Mononuclear cell (primary cell): Measurements from ENCODE around the gene HSD17B1. TPM values are rescaled to one million over a fixed set of nuclear protein-coding genes. Genes with fewer than 3 reads are reported as not detected.

Experiments
- H3K27me3 ChIP-seq: 2 replicates; pipeline ENCODE4 v1.6.0; 2011; ENCODE audit warnings: low read length, control low read depth; ENCODE audit not compliant: insufficient read depth
- H3K4me1 ChIP-seq: 2 replicates; pipeline ENCODE4 v1.5.1; 2011; ENCODE audit warnings: mild to moderate bottlenecking, low read length, control low read depth; ENCODE audit not compliant: insufficient read depth
- H3K4me3 ChIP-seq: 2 replicates; pipeline ENCODE4 v1.5.1; 2011; ENCODE audit warnings: mild to moderate bottlenecking, low read length, moderate library complexity
- H3K9me3 ChIP-seq: 2 replicates; pipeline ENCODE4 v1.5.1; 2011; ENCODE audit warnings: low read depth, mild to moderate bottlenecking, control low read depth, low read length
- total RNA-seq: library from RNA; depleted of rRNA; stranded (reverse); fragments of >200 nt; gene quantifications from one replicate; pipeline ENCODE4 v1.2.3, GENCODE V29; 2012

Gene HSD17B1
- total RNA-seq, 1 donor, result 0.31 TPM

GRCh38 chr17:42564815-42565522 is 12.2 kb downstream of the HSD17B1 start:
- H3K4me1 ChIP-seq, result peaks cover 60% of the 10 kb centered on the region
- H3K27me3 ChIP-seq, result no peaks in the 10 kb centered on the region
- H3K9me3 ChIP-seq, result no peaks in the 10 kb centered on the region
- no peak overlapping the region for H3K4me3 ChIP-seq

- Histone ChIP-seq H3K27me3 (no peaks in the 10 kb centered on the region), H3K9me3 (no peaks in the 10 kb centered on the region), H3K4me1 (peaks cover 60% of the 10 kb centered on the region), H3K4me3 (no peak overlapping the region)
Observed at GRCh38 chr17:42565523-42566214, 12.9 kb downstream of the HSD17B1 start.

GRCh38 chr17:42566215-42566882 is 13.6 kb downstream of the HSD17B1 start:
- Histone ChIP-seq H3K4me3 (peak overlapping the region; percentile 83), H3K4me1 (peaks cover 59% of the 10 kb centered on the region), H3K9me3 (no peaks in the 10 kb centered on the region), H3K27me3 (no peaks in the 10 kb centered on the region)

GRCh38 chr17:42566883-42567573 is 14.3 kb downstream of the HSD17B1 start, which contains the start of gene MLX:
Gene MLX, plus strand, starts transcription at chr17:42567100. Its CDS starts 25 bp downstream, at chr17:42567125.
- Histone ChIP-seq H3K27me3 (no peaks in the 10 kb centered on the region), H3K4me3 (peak within 1 kb of the TSS; percentile 83), H3K4me1 (peaks cover 54% of the 10 kb centered on the region), H3K9me3 (no peaks in the 10 kb centered on the region)

GRCh38 chr17:42568341-42569111 is 15.8 kb downstream of the HSD17B1 start:
- Histone ChIP-seq H3K4me3 (no peak overlapping the region), H3K27me3 (no peaks in the 10 kb centered on the region), H3K9me3 (no peaks in the 10 kb centered on the region), H3K4me1 (peaks cover 45% of the 10 kb centered on the region)

DNA sequence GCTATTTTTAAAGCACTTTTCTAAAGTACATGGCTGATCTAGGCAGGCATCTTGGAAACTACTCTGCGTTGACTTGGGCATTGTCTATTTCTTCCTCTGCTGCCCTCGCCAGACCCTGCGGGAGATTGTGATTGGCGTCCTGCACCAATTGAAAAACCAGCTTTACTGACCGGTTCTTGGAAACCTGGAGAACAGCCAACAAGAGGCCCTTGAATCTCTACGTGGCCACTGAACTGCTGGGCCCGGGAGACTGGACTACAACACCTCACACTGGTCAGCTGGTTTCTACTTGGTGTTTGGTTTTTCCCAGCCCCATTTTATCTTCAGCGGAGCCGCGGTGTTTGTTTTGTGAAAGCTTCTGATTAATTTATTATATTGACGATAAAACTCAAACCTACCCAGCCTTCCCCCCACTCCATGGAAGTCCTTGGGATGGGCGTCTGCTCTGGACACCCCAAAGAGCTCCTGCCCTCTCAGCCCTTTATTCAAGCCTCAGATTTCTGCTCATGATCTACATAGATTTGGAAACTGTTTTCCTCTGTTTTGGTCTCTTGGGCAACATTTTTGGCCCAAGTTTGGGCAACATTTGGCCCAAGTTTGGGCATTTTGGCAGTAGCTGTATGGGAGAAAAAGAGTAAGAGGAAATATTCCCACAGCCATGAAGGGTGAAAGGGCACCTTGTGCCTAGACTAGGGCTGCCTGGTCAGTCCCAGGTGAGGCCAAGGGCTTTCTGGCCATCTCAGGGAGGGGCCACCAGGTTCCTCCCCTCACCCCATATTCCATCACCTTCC is 18.9 kb downstream of the HSD17B1 start:
- H3K9me3 ChIP-seq, result no peaks in the 10 kb centered on the region
- H3K27me3 ChIP-seq, result no peaks in the 10 kb centered on the region
- H3K4me1 ChIP-seq, result peaks cover 32% of the 10 kb centered on the region
- H3K4me3 ChIP-seq, result no peak overlapping the region

GRCh38 chr17:42573095-42573494 is 20.4 kb downstream of the HSD17B1 start:
- no peak overlapping the region for H3K4me3 ChIP-seq
- H3K27me3 ChIP-seq, result no peaks in the 10 kb centered on the region
- H3K9me3 ChIP-seq, result no peaks in the 10 kb centered on the region
- peaks cover 34% of the 10 kb centered on the region for H3K4me1 ChIP-seq

DNA sequence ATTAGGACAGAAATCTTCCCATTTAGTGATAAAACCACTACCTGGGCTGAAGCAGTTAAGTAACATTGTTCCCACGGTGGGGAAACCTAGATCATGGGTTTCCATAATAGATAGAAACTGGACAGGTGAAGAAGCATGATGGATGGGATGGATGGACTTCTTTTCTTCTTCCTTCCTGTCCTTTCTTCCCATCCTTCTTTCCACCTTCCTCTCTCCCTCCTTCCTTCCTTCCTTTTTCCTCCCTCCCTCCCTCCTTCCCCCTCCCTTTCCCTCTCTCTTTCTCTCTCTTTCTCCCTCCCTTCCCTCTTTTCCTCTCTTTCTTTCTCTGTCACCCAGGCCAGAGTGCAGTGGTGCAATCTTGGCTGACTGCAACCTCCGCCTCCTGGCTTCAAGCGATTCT is 21.7 kb downstream of the HSD17B1 start:
- Histone ChIP-seq H3K4me3 (no peak overlapping the region), H3K9me3 (no peaks in the 10 kb centered on the region), H3K27me3 (no peaks in the 10 kb centered on the region), H3K4me1 (peaks cover 30% of the 10 kb centered on the region)

DNA sequence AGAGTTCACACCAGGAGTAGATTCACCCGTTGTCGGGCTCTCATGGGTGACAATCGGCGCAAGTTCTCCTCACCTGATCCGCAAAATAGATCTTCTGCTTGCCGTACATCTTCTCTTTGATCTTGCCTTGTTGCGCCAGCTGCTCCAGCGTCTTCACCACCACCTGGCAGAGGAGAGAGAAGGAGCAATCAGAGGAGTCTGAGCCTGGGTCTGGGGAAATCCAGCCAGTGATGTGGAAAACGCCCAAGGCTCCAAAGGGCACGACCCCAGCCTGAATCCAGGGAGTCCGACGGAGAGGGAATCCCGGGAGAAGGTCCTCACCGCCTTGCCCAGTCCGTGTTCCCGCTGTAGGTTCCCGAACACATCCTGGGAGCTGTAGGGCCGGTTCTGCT is 24.4 kb downstream of the HSD17B1 start:
- Histone ChIP-seq H3K9me3 (no peaks in the 10 kb centered on the region), H3K4me3 (peak overlapping the region; percentile 52), H3K27me3 (no peaks in the 10 kb centered on the region), H3K4me1 (peaks cover 27% of the 10 kb centered on the region)

GRCh38 chr17:42577532-42578281 is 25.0 kb downstream of the HSD17B1 start, which contains the start of gene PSMC3IP:
Gene PSMC3IP, minus strand, starts transcription at chr17:42577729. Its CDS starts 43 bp downstream, at chr17:42577686.
- Histone ChIP-seq H3K4me3 (peak within 1 kb of the TSS; percentile 52), H3K4me1 (peaks cover 27% of the 10 kb centered on the region), H3K27me3 (no peaks in the 10 kb centered on the region), H3K9me3 (no peaks in the 10 kb centered on the region)

GRCh38 chr17:42578282-42578869 is 25.7 kb downstream of the HSD17B1 start:
- Histone ChIP-seq H3K4me1 (peaks cover 24% of the 10 kb centered on the region), H3K4me3 (peak overlapping the region; percentile 52), H3K9me3 (no peaks in the 10 kb centered on the region)

GRCh38 chr17:42579794-42580551 is 27.2 kb downstream of the HSD17B1 start:
- no peaks in the 10 kb centered on the region for H3K9me3 ChIP-seq
- peaks cover 26% of the 10 kb centered on the region for H3K4me1 ChIP-seq
- H3K4me3 ChIP-seq, result no peak overlapping the region
- H3K27me3 ChIP-seq, result no peaks in the 10 kb centered on the region

More at GRCh38 chr17:42578282-42578869, 25.7 kb downstream of the HSD17B1 start:
- no peaks in the 10 kb centered on the region for H3K27me3 ChIP-seq
